HG03045 (cell line): ENCODE results near the gene STARD4.
A peak's percentile ranks its signal among the peaks of the same experiment; 100 is the strongest.

Source experiments
- ATAC-seq: cut with Tn5 transposase; IDR thresholded peaks from one replicate; pipeline ENCODE4 v1.9.1; 2021; ENCODE audit warnings: mild to moderate bottlenecking, moderate library complexity; ENCODE audit not compliant: unreplicated experiment

Gene STARD4

DNA sequence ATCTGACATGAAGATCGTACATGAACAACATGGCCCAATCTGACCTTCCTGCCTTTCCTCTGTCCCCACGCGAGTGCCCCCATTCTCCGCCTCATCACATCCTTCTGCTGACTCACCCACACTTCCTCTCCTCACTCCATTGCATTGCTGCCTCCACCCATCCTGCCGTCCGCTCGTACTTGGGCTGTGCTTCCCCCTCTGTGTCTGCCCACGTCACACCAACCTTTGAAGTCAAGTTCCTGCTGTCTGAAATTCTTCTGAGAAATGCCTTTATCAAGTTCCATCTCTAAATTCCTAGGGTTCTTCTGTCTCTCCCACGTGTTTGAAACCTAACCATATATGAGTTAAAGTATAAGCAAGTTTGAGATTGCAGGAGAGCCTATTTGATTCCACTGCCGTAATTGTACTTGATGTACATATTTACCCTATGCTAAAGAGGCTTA lies 18.0 kb upstream of the STARD4 start:
- peak; percentile 94 for ATAC-seq

DNA sequence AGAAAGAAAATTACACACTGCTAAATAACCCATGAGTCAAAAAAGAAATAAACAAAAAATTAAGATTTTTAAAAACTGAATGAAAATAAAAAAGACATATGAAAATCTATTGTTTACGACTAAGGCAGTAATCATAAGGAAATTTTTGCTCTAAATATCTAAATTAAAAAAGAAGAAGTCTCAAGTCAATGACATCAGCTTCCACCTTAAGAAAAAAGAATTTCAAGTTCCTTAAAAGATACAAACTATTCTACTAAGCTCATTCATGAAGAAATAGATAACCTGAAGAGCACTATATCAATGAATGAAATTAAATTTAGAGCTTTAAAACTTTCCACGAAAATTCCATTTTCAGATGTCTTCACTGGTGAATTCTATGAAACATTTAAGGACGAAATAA lies 15.7 kb upstream of the STARD4 start:
- no peak for ATAC-seq

GRCh38 chr5:111520908-111521307 lies 8.6 kb upstream of the STARD4 start:
- ATAC-seq, result no peak

DNA sequence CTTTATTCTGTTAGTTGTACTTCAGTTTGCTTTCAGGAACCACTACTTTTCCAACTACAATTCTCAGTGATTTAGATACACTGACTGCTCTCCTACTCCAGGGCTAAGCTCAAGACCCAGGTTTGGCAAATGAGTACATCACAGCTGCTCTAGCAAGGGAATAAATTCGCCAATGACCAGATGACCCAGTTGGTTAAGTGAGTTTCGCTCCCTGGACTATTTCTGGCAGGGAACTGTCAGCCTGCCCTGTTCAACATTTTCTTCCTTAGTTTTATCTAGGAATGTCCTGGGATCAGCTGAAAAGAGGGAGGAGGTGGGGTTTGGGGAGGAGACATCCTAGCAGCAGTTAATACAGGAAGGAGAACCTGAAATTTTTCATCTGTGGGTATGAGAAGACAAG lies 6.4 kb upstream of the STARD4 start:
- no peak for ATAC-seq

- ATAC-seq, result peak; percentile 65
Measured at GRCh38 chr5:111517853-111518501, 5.6 kb upstream of the STARD4 start.

DNA sequence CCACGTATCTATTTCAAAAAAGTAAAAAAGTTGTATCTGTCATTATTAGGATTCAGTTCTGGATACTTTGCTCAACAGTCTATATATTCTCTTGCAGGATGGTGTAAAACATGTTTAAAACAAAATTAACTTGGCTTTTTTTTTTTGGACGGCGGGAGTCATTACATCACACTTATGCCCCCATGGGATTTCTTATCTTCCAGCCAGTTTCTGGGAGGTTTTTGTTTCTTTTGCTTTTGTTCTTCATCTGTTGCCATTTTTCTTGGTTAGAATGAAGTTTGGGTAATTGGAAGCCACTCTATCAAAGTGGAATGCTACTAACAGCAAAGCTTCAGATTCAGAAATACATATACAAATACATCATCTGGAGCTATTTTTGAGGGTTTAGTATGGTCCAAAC lies 1.8 kb upstream of the STARD4 start:
- ATAC-seq, result no peak

DNA sequence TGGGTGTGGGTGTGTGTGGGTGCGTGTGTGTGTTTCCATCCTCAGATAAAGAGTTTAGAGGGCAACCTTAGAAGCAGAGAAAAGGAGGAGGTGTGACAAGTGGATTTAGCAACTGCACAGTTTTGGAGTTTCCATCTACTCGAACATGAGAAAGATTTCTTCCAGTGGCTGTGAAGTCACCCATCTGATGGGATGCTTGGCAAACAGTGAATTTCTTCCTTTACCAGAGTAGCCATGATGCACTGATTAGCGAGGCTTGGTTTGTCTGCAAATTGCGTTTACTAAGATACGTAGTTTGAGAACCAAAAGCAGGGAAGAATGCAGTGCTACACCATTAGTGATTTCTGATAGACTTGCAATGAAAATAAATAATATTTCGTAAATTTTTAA lies 791 bp upstream of the STARD4 start:
- ATAC-seq, result no peak

GRCh38 chr5:111511831-111512374 lies 432 bp downstream of the STARD4 start:
- ATAC-seq, result peak; percentile 31

- ATAC-seq, result no peak
Measured at GRCh38 chr5:111511174-111511830, 1.0 kb downstream of the STARD4 start.

GRCh38 chr5:111509119-111509518 lies 3.2 kb downstream of the STARD4 start:
- ATAC-seq, result no peak

GRCh38 chr5:111507276-111507675 lies 5.1 kb downstream of the STARD4 start:
- ATAC-seq, result no peak

DNA sequence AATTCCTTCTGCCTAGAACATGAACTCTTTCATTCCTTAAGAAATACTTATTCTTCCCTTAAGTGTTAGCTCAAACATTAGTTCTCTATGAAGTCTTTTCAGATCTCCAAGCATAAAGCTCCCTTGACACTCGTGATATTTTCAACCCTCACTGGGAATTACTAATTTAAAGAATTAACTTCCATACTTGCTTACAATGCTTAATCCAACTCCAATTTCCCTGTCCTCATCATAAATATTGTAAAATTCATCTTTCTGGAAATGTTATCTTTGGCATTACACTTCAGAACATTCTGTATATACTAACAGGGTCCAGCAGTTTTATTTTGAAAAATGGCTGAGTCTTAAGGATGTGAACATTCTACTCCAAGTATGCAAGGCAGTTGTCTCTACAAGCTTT lies 7.2 kb downstream of the STARD4 start:
- ATAC-seq, result no peak

- ATAC-seq, result no peak
Measured at GRCh38 chr5:111502956-111503355, 9.4 kb downstream of the STARD4 start.

DNA sequence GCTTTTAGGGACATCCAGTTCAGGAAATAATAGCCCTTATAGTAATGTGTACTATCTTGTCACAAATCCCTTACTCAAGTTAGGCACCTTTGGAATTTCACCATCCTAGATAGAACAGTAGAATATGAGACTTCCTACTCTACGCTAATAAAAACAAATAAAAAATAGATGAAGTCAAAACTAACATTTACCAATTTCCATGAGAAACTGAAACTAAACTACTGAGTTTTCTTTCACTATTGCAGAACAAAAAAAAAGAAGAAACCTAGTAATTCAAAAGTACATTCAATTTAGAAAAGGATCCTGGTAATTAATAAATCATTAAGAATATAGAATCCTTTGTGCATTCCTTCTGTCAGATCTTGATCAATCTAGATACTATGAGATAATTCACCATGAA lies 14.0 kb downstream of the STARD4 start:
- no peak for ATAC-seq

- ATAC-seq, result no peak
Measured at GRCh38 chr5:111495159-111495558, 17.2 kb downstream of the STARD4 start.

DNA sequence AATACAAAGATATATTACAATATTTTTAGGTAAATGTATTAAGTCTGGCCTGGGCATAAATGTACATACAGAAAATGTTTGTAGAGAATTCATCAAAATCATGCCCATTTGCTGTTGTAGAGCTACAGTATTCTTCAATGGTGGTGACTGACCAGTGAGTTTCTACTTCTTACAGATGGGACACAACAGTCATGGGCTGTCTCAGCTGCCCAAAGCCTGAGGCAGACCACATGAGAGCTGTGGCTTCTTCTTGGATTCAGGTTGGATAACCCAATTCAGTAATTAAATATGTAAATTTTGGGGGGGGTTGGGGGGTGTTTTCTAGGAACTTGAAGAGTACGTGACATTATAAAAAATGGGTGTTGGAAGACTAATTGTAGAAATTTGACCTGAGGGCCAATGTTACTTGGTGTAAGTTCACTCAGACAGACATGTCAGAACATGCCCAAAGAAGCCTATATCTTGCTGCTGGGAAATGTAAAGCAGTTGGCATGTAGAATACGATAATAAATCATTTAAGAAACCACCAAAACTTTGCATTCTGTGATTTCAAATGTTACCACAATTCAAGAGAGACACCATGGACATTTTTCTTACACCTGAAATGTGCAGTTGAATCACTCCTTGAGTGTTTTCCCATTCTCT lies 17.9 kb downstream of the STARD4 start:
- ATAC-seq, result no peak

GRCh38 chr5:111493031-111493430 lies 19.3 kb downstream of the STARD4 start:
- ATAC-seq, result no peak

GRCh38 chr5:111488353-111488752 lies 24.0 kb downstream of the STARD4 start:
- no peak for ATAC-seq

- no peak for ATAC-seq
Measured at GRCh38 chr5:111486926-111487325, 25.4 kb downstream of the STARD4 start.

DNA sequence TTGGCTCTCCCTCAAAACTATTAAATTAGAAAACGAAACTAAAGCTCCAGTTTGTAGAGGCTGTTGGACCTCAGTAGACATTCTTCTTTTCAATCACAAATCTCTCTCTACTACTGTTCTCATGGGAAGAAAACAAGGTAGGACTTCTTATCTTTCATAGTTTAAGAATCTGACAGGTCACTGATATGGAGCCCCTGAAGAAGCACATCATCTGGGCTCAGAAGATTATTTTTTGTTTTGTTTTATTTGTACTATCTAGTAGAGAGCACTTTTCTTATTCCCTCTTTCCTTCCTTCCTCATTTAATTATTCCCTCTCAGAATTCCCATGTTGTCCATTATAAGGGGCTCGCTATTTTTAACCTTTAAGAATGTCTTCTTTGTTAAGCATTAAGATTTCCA lies 26.3 kb downstream of the STARD4 start:
- ATAC-seq, result no peak

DNA sequence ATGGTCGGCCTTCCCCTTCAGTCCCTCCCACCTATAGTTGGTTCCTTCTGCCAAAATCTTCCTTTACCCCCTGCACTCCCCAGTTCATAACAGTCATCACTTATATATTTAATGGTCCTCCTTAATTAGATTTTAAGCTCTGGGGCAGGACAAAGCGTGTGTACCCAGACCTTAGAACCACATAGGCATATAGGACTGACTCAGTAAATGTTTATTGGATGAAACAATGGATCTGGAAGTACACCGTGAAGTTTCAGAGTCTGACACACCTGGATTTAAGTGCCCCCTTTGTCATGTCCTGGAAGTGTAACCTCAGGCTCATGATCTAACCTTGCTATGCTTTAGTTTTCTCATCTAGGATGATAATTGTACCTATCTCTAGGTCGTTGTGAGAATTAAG lies 32.0 kb downstream of the STARD4 start:
- ATAC-seq, result no peak

- no peak for ATAC-seq
Measured at GRCh38 chr5:111478898-111479297, 33.4 kb downstream of the STARD4 start.
